HEK293T (cell line): ENCODE results near the gene MPZL1.

ENCODE experiments used
- ELF4 ChIP-seq: fragments of 450-650 bp; IDR thresholded peaks from 2 replicates; pipeline ENCODE4 v1.6.1; 2017; ENCODE audit warnings: antibody characterized with exemption
- LEF1 ChIP-seq: fragments of 450-650 bp; IDR thresholded peaks from 2 replicates; pipeline ENCODE4 v1.6.1; 2017; ENCODE audit warnings: mild to moderate bottlenecking, borderline replicate concordance
- SP1 ChIP-seq: fragments of 450-650 bp; IDR thresholded peaks from 2 replicates; pipeline ENCODE4 v1.6.1; 2017

DNA sequence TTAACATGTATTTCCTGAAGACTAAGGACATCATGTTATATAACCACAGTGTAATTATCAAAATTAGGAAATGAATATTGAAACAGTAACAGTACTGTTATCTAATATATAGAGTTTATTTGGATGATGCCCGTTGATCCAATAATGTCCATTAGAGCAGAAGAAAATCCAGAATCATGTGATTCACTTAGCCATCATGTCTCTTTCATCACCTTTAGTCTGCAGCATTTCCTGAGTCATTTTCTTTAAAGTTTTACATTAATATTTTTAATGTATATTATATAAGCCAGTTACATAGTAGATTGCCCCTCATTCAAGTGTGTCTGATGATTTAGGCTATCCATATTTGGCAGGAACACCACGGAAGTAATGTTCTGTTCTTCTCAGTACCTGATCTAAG lies 28.9 kb downstream of the MPZL1 start:
- no peak for TF ChIP-seq ELF4
- TF ChIP-seq LEF1, result no peak
- TF ChIP-seq SP1, result no peak
